HepG2 (cell line): ENCODE results near the gene CELF5. TPM values are rescaled to one million over a fixed set of nuclear protein-coding genes. Genes with fewer than 3 reads are reported as not detected.

Source experiments
- CEBPG ChIP-seq: IDR thresholded peaks from 2 replicates; pipeline ENCODE4 v1.6.1; 2016
- EHMT2 ChIP-seq: fragments of 200-600 bp; sonication (generic); IDR thresholded peaks from 2 replicates; pipeline ENCODE4 v1.7.0; 2017; ENCODE audit warnings: antibody characterized with exemption, low read depth, low read length, borderline replicate concordance
- ELF4 ChIP-seq: sonication (generic); formaldehyde crosslinking; IDR thresholded peaks from 2 replicates; pipeline ENCODE4 v1.5.0; 2020; ENCODE audit warnings: missing genetic modification reagents, mild to moderate bottlenecking, moderate library complexity, borderline replicate concordance
- FOXA1 ChIP-seq, 2 experiments: fragments of 450-650 bp in 1 of 2; sonication (generic) in 1 of 2; formaldehyde crosslinking in 1 of 2; IDR thresholded peaks; 2 replicates each; pipeline versions ENCODE4 v1.4.0 to v1.6.1; 2016 to 2020; ENCODE audit warnings: missing genetic modification reagents in 1 of 2
- HCFC1 ChIP-seq: fragments of 150-350 bp; IDR thresholded peaks from 2 replicates; pipeline ENCODE4 v1.6.1; 2014; ENCODE audit warnings: low read depth, low read length
- IKZF1 ChIP-seq: fragments of 450-650 bp; IDR thresholded peaks from 2 replicates; pipeline ENCODE4 v1.7.1; 2016
- NFIB ChIP-seq: sonication (generic); formaldehyde crosslinking; IDR thresholded peaks from 2 replicates; pipeline ENCODE4 v1.9.0; 2021; ENCODE audit warnings: missing genetic modification reagents, mild to moderate bottlenecking, borderline replicate concordance
- NFKB2 ChIP-seq: sonication (generic); formaldehyde crosslinking; IDR thresholded peaks from 2 replicates; pipeline ENCODE4 v1.4.0; 2020; ENCODE audit warnings: missing genetic modification reagents, borderline replicate concordance
- RBM22 ChIP-seq: fragments of 200-400 bp; formaldehyde crosslinking; optimal IDR thresholded peaks from 2 replicates; pipeline ENCODE3; 2017; ENCODE audit warnings: mild to moderate bottlenecking, low read length, moderate library complexity
- SMARCC2 ChIP-seq: fragments of 450-650 bp; IDR thresholded peaks from 2 replicates; pipeline ENCODE4 v1.6.1; 2017; ENCODE audit warnings: antibody characterized with exemption, mild to moderate bottlenecking
- SRSF9 ChIP-seq: fragments of 200-400 bp; formaldehyde crosslinking; IDR thresholded peaks from 2 replicates; pipeline ENCODE4 v1.6.1; 2018; ENCODE audit warnings: borderline replicate concordance, mild to moderate bottlenecking, low read depth, low read length; ENCODE audit not compliant: insufficient read depth, poor library complexity, severe bottlenecking
- TCF12 ChIP-seq, 2 experiments: fragments of 450-650 bp in 1 of 2; sonication (generic) in 1 of 2; formaldehyde crosslinking in 1 of 2; IDR thresholded peaks; 2 replicates each; pipeline versions ENCODE4 v1.6.1 to v1.8.0; 2017 to 2022; ENCODE audit warnings: antibody characterized with exemption in 1 of 2, mild to moderate bottlenecking in 1 of 2, missing genetic modification reagents in 1 of 2, moderate library complexity in 1 of 2
- TCF7 ChIP-seq: sonication (generic); IDR thresholded peaks from 2 replicates; pipeline ENCODE4 v1.6.1; 2016; ENCODE audit warnings: antibody characterized with exemption, low read depth
- XRCC5 ChIP-seq: fragments of 200-400 bp; formaldehyde crosslinking; optimal IDR thresholded peaks from 2 replicates; pipeline ENCODE3; 2017; ENCODE audit warnings: mild to moderate bottlenecking, low read length
- YEATS4 ChIP-seq: sonication (generic); formaldehyde crosslinking; IDR thresholded peaks from 2 replicates; pipeline ENCODE4 v1.4.0; 2020; ENCODE audit warnings: missing genetic modification reagents, borderline replicate concordance
- ZMYM2 ChIP-seq: sonication (generic); formaldehyde crosslinking; IDR thresholded peaks from 2 replicates; pipeline ENCODE4 v1.8.0; 2022; ENCODE audit warnings: mild to moderate bottlenecking, missing genetic modification reagents
- ZNF224 ChIP-seq: sonication (generic); formaldehyde crosslinking; IDR thresholded peaks from 2 replicates; pipeline ENCODE4 v1.5.0; 2020; ENCODE audit warnings: mild to moderate bottlenecking, missing genetic modification reagents
- ZNF354B ChIP-seq: sonication (generic); formaldehyde crosslinking; IDR thresholded peaks from 2 replicates; pipeline ENCODE4 v1.8.0; 2022; ENCODE audit warnings: mild to moderate bottlenecking, missing genetic modification reagents
- ZNF766 ChIP-seq: sonication (generic); formaldehyde crosslinking; IDR thresholded peaks from 2 replicates; pipeline ENCODE4 v1.5.0; 2020; ENCODE audit warnings: missing genetic modification reagents, borderline replicate concordance
- ZNF850 ChIP-seq: sonication (generic); formaldehyde crosslinking; conservative IDR thresholded peaks from 2 replicates; pipeline ENCODE4 v1.9.0; 2021; ENCODE audit warnings: mild to moderate bottlenecking, missing genetic modification reagents
- polyA plus RNA-seq, 8 experiments: library from polyadenylated mRNA; depleted of rRNA in 3 of 8; stranded (reverse) in 7 of 8; unstranded in 1 of 8; fragments of >200 nt; fragmentation: Illumina TruSeq in 4 of 8; extraction: Trizol in 4 of 8; gene quantifications; 2 replicates each; pipeline versions ENCODE4 v1.2.1 to v1.2.3, GENCODE V29; 2011 to 2016; ENCODE audit warnings: low read depth in 4 of 8, missing spikeins in 1 of 8, mixed read lengths in 1 of 8; ENCODE audit not compliant: insufficient read depth in 1 of 8
- total RNA-seq, 5 experiments: library from RNA; depleted of rRNA; stranded (reverse); fragments of >200 nt; fragmentation: Illumina TruSeq; extraction: Trizol; gene quantifications; 2 replicates each; pipeline ENCODE4 v1.2.3, GENCODE V29; 2016; ENCODE audit warnings: low read depth in 1 of 5
- TF ChIP-seq, protein P1 (sequence below): sonication (generic); formaldehyde crosslinking; IDR thresholded peaks from 2 replicates; pipeline ENCODE4 v1.4.0; 2020; ENCODE audit warnings: missing genetic modification reagents, borderline replicate concordance
- TF ChIP-seq, protein P2 (sequence below): sonication (generic); formaldehyde crosslinking; IDR thresholded peaks from 2 replicates; pipeline ENCODE4 v1.4.0; 2020; ENCODE audit warnings: missing genetic modification reagents
- TF ChIP-seq, protein P3 (sequence below): sonication (generic); formaldehyde crosslinking; IDR thresholded peaks from 2 replicates; pipeline ENCODE4 v1.8.1; 2022; ENCODE audit warnings: mild to moderate bottlenecking, missing genetic modification reagents
- TF ChIP-seq, protein P4 (sequence below): sonication (generic); formaldehyde crosslinking; IDR thresholded peaks from 2 replicates; pipeline ENCODE4 v1.8.1; 2023; ENCODE audit warnings: mild to moderate bottlenecking, inconsistent platforms, moderate library complexity, missing genetic modification reagents, borderline replicate concordance

CELF5 gene
- total and polyA plus RNA-seq, 2 of the 13 experiments (the other 11 are each of a cell fraction or from before 2014, with no cell fraction given), result 0.31 to 0.84 TPM

DNA sequence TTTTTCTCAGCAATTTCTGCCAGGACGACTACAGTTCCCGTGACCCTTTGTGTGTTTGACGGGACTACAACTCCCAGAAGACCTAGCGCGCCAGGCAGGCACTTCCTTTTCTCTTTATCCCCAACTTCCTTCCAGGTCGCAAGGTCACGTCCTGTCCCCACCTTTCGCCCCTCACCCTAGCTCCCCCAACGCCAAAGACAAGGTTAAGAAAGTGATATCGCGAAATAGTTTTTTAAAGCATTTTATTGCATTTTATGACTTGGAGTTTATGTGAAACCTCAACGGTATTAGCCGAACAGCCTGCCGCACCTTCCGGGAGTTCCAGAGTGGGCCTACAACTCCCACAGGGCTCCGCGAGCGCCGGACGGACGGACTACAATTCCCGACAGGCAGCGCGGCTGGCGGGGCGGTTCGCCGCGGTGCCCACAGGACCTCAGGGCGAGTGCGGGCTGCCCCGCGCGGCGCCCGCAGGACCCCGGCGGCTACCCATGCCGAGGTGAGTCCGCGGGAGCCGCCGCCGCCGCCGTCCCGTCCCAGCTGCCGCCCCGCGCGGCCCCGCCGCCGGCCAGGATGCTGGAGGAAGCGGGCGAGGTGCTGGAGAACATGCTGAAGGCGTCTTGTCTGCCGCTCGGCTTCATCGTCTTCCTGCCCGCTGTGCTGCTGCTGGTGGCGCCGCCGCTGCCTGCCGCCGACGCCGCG lies 38.9 kb upstream of the CELF5 start, which contains the start of gene NCLN (continued):
- TF ChIP-seq XRCC5 (peak; percentile 22), NFIB (CRISPR knock-in tag) (no peak), NFKB2 (CRISPR knock-in tag) (no peak), CEBPG (CRISPR knock-in tag) (no peak), FOXA1 (IDR thresholded peaks at IDR 0.05) (no peak), FOXA1 (CRISPR knock-in tag; IDR thresholded peaks at IDR 0.05) (no peak), EHMT2 (no peak), SRSF9 (no peak), YEATS4 (peak; percentile 23; the same call in 1 of the 2 replicates), HCFC1 (peak; percentile 93), ZMYM2 (no peak), RBM22 (no peak), IKZF1 (no peak), ZNF354B (CRISPR knock-in tag) (no peak), TCF7 (no peak), ZNF766 (0 out of 2 replicates have a peak, but pooled peaks have one; percentile 41), TCF12 (IDR thresholded peaks at IDR 0.05) (no peak), TCF12 (CRISPR knock-in tag; IDR thresholded peaks at IDR 0.05) (no peak), ZNF850 (CRISPR knock-in tag) (0 out of 2 replicates have a peak, but pooled peaks have one; percentile 23), ZNF224 (CRISPR knock-in tag) (no peak), ELF4 (no peak), SMARCC2 (no peak)
- TF ChIP-seq, protein P1, sequence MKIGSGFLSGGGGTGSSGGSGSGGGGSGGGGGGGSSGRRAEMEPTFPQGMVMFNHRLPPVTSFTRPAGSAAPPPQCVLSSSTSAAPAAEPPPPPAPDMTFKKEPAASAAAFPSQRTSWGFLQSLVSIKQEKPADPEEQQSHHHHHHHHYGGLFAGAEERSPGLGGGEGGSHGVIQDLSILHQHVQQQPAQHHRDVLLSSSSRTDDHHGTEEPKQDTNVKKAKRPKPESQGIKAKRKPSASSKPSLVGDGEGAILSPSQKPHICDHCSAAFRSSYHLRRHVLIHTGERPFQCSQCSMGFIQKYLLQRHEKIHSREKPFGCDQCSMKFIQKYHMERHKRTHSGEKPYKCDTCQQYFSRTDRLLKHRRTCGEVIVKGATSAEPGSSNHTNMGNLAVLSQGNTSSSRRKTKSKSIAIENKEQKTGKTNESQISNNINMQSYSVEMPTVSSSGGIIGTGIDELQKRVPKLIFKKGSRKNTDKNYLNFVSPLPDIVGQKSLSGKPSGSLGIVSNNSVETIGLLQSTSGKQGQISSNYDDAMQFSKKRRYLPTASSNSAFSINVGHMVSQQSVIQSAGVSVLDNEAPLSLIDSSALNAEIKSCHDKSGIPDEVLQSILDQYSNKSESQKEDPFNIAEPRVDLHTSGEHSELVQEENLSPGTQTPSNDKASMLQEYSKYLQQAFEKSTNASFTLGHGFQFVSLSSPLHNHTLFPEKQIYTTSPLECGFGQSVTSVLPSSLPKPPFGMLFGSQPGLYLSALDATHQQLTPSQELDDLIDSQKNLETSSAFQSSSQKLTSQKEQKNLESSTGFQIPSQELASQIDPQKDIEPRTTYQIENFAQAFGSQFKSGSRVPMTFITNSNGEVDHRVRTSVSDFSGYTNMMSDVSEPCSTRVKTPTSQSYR, result no peak; the same call in 1 of the 2 replicates
- TF ChIP-seq, protein P2, sequence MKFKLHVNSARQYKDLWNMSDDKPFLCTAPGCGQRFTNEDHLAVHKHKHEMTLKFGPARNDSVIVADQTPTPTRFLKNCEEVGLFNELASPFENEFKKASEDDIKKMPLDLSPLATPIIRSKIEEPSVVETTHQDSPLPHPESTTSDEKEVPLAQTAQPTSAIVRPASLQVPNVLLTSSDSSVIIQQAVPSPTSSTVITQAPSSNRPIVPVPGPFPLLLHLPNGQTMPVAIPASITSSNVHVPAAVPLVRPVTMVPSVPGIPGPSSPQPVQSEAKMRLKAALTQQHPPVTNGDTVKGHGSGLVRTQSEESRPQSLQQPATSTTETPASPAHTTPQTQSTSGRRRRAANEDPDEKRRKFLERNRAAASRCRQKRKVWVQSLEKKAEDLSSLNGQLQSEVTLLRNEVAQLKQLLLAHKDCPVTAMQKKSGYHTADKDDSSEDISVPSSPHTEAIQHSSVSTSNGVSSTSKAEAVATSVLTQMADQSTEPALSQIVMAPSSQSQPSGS (CRISPR knock-in tag), result peak; percentile 28; the same call in 1 of the 2 replicates
- TF ChIP-seq, protein P3, sequence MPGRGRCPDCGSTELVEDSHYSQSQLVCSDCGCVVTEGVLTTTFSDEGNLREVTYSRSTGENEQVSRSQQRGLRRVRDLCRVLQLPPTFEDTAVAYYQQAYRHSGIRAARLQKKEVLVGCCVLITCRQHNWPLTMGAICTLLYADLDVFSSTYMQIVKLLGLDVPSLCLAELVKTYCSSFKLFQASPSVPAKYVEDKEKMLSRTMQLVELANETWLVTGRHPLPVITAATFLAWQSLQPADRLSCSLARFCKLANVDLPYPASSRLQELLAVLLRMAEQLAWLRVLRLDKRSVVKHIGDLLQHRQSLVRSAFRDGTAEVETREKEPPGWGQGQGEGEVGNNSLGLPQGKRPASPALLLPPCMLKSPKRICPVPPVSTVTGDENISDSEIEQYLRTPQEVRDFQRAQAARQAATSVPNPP (CRISPR knock-in tag), result no peak
- TF ChIP-seq, protein P4, sequence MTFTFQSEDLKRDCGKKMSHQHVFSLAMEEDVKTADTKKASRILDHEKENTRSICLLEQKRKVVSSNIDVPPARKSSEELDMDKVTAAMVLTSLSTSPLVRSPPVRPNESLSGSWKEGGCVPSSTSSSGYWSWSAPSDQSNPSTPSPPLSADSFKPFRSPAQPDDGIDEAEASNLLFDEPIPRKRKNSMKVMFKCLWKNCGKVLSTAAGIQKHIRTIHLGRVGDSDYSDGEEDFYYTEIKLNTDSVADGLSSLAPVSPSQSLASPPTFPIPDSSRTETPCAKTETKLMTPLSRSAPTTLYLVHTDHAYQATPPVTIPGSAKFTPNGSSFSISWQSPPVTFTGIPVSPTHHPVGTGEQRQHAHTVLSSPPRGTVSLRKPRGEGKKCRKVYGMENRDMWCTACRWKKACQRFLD (CRISPR knock-in tag), result peak; percentile 31; the same call in 1 of the 2 replicates
